ENCODE results near the gene NUMA1.
A peak's percentile ranks its signal among the peaks of the same experiment; 100 is the strongest.

Gene NUMA1

DNA sequence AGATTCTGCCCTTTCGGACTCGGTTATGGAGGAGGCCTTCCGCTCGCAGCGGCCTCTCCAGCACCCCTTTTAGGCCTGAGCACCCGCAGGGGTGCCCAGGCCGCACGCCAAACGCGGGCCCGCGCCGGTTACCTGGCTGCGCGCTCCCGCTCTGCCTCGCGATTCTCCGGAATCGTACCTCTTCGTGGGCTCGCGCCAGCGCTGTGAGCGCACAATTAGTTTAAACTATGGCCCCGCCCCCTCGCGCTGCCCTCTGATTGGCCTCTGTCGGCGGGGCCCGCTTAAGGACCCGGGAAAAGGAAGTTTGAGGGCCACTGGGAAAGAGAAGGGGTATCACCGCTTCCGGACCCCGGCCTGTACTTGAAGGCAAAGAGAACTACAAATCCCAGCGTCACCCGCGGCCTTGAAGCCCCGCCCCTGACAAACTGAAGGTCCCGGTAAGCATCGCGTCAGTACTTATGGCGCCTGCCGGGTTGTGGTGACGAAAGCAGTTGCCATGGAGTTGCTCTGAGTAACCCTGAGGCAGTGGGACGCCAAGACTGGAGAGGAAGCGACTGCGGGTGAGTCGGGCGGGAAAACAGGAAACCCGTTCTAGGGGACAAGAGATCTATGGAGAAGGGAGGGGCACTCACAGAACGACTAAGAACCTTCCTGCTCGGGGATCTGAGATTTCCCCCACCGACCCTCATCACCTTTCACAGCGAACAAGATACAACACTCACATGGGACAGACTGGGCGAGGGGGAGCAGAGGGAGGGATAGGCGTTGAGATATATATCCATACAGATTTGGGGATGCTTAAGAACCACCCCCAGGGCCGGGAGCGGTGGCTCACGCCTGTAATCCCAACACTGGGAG, at the start of gene NUMA1, which contains the start of gene LRRC51:
Gene NUMA1 (minus strand): TSS at position 217 of the 858 bp plus-strand sequence. CDS start 44,599 bp downstream, outside the sequence.
Gene LRRC51 (plus strand): TSS at position 525 of the 858 bp plus-strand sequence. CDS start 8,234 bp downstream, outside the sequence.
- peak; percentile 100 for DNase-seq

GRCh38 chr11:72129381-72129780, 49.0 kb upstream of the NUMA1 start:
- no peak for DNase-seq

GRCh38 chr11:72127923-72128322, 47.6 kb upstream of the NUMA1 start:
- no peak for DNase-seq

DNA sequence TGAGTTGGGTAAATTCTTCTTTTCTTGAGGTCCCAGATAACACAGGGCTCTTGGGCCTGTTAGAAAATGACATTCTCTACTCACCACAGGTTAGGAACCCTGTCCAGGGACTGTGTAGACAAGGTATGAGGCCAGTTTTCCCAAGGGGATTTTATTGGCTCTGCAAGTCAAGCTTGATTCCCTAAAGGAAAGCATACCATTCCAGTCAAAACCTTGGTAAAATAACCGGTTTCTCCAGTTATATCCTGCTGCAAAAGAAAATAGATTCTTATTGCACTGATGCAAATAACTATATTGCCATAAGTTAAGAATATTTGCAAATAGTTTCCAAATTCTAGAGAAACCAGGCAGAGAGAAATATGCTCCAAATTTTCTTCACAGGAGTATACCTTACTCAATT, 45.6 kb upstream of the NUMA1 start:
- DNase-seq = no peak

GRCh38 chr11:72124046-72124445, 43.7 kb upstream of the NUMA1 start:
- no peak for DNase-seq

GRCh38 chr11:72123117-72123653, 42.8 kb upstream of the NUMA1 start:
- no peak for DNase-seq

DNA sequence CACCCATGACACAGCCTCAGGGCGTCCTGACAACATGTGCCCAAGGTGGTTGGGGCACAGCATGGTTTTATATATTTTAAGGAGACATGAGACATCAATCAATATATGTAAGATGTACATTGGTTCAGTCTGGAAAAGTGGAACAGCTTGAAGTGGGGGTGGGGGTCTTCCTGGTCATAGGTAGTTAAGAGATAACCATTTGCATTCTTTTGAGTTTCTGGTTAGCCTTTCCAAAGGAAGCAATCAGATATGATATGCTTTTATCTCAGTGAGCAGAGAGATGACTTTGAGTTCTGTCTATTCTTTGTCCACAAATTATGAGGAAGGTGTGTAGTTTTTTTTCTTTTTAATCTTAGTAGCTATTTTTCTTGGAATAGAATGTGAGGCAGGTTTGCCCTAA, 42.3 kb upstream of the NUMA1 start:
- DNase-seq = no peak

- DNase-seq = no peak
Observed at GRCh38 chr11:72120930-72121329, 40.6 kb upstream of the NUMA1 start.

GRCh38 chr11:72119198-72119597, 38.9 kb upstream of the NUMA1 start:
- no peak for DNase-seq

- DNase-seq = no peak
Observed at GRCh38 chr11:72116019-72116755, 35.8 kb upstream of the NUMA1 start.

GRCh38 chr11:72114570-72114969, 34.2 kb upstream of the NUMA1 start:
- DNase-seq = no peak

GRCh38 chr11:72112978-72113808, 32.9 kb upstream of the NUMA1 start:
- no peak for DNase-seq

DNA sequence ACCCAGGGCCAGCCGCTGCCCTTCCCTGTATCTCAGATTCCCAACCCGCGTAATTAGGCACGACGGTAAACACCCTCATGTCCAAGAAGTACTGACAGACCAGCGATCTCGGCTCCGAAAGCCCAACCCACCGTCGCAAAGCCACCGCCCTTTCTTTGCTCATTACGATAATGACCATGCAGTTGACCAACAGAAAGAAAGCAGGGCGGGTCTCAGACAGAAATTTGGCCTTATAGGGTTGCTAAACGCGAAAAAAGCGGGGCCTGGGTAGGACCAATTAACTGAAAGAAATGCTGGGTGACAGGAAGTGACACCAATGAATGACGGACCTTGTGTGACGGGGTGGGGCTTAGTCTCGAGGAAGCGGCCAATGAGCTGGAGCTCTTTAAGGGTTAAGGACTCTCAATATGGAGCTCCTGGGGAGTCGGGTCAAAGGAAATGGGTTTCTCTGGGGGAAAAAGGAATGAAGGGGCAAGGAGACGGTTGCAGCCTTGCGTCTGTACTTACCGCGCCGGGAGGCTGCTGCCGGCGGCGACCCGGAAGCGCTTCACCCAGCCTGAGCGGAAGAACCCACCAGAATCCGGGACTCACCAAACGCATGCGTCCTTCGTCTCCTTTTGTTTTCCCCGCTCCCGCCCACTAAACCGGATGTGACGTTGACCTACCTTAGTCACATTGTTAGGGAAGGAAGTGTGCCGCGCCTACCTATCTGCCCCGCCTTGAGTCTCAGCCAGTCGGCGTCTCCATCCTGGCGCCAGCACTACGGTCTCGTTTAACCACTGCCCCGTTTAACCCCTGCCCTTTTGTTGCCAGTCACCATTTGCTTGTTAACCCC, 32.0 kb upstream of the NUMA1 start, which contains the start of gene ANAPC15:
Gene ANAPC15 (minus strand): TSS at position 553 of the 835 bp plus-strand sequence. CDS start 1,419 bp downstream, outside the sequence.
- DNase-seq = peak; percentile 99

- no peak for DNase-seq
Observed at GRCh38 chr11:72111300-72112142, 31.2 kb upstream of the NUMA1 start.

DNA sequence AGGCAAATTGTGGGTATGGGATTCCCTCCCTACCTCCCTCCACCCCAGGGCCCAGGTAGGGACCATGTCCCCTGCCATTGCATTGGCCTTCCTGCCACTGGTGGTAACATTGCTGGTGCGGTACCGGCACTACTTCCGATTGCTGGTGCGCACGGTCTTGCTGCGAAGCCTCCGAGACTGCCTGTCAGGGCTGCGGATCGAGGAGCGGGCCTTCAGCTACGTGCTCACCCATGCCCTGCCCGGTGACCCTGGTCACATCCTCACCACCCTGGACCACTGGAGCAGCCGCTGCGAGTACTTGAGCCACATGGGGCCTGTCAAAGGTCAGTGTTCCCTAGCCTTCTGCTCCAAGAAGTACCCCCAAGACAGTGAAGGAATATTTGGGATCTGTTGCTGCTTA, 25.5 kb upstream of the NUMA1 start, which contains the start of gene TOMT:
Gene TOMT (plus strand): TSS at position 37 of the 400 bp plus-strand sequence. CDS start 28 bp downstream, at position 65.
- no peak for DNase-seq

- DNase-seq = no peak
Observed at GRCh38 chr11:72103754-72104167, 23.4 kb upstream of the NUMA1 start.

DNA sequence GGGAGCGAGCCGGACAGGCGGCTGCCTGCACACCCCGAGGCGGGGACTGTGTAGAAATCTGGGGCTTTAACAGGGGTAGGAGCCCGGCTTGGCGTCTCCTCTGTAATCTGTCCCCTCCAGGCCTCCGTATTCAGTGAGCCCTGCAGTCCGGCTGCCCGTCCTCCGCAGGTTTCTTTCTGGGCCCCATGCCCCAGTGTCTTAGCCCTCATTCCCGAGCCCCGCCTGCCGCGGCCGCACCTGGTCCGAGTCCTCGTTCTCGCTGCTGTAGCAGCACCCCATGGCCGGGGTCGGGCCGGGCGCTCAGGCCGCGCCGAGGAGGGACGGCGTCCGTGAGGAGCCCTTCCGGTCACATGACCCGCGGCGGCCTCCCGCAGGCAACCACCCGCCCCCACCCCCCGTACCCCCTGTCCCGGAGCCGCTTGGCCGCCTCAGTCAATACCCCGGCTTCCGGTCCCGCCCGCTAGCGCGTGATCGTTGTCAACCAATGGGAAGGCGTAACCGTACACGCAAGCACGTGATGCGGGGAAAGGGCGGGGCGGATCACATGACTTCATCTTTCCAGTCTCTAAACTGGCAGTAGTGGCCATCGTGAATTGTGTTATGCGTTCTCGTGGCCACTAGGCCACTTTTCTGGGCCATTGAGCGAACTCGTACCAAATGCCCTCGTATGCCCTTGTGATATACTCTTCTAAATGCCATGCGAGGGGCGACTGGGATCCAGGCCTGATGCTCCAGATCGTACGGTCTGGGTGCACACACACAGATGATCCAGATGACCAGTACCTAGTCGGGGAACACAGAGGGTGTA, 22.8 kb upstream of the NUMA1 start, which contains the start of gene LAMTOR1:
Gene LAMTOR1 (minus strand): TSS at position 352 of the 808 bp plus-strand sequence. CDS start 73 bp downstream, at position 279.
- DNase-seq = peak; percentile 99

DNA sequence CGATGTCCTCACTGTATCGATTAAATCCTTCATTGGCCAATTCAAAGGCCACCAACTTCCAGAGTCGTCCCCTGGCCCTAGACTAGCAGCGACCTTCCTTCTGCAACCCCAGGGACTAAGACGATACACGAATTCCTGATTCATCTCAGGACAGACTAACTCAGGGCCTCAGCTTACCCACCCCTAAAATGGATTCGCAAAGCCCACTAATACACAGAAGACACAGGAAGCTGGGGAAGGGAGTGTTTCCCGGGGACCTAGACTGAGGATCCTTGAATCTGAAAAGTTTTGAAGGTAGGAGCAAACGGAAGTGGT, 22.2 kb upstream of the NUMA1 start:
- DNase-seq = no peak

DNA sequence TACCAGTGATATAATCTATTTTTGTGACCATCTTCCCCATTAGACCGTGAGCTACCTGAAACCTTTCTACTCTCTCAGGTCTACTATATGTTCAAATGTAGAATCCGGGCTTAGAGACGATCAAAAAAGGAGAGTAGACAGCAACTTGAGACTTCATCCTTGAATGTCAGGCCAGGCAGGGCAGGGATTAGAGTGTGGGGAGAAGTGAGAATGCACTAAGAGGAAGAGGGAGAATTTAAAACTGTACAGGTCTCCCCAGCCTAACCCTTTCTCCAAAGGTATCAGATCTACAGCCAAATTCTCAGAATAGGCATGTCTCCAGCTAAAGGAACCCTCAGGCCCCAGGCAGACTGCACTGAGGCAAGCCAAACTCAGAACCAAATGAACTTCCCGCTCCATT, 21.8 kb upstream of the NUMA1 start:
- DNase-seq = no peak

GRCh38 chr11:72100462-72100861, 20.1 kb upstream of the NUMA1 start:
- no peak for DNase-seq
